G401.6 (cell line): ENCODE results near the gene DUSP2.

Experiments
- FAIRE-seq: peaks from 2 replicates; lab custom pipeline; 2012; peaks lifted over from hg19 to GRCh38; lab: Jason Lieb, UNC

DUSP2 gene

GRCh38 chr2:96113951-96114350 is 31.3 kb downstream of the DUSP2 start:
- no peak for FAIRE-seq

- no peak for FAIRE-seq
These were observed 31.9 kb downstream of the DUSP2 start for GRCh38 chr2:96113367-96113677.

- no peak for FAIRE-seq
These were observed 32.5 kb downstream of the DUSP2 start for GRCh38 chr2:96112501-96113366.

GRCh38 chr2:96111823-96112500 is 33.3 kb downstream of the DUSP2 start:
- FAIRE-seq: no peak

- no peak for FAIRE-seq
These were observed 34.0 kb downstream of the DUSP2 start for GRCh38 chr2:96111257-96111640.

GRCh38 chr2:96110621-96111256 is 34.5 kb downstream of the DUSP2 start:
- FAIRE-seq: no peak

GRCh38 chr2:96109931-96110511 is 35.2 kb downstream of the DUSP2 start:
- no peak for FAIRE-seq

- no peak for FAIRE-seq
These were observed 35.9 kb downstream of the DUSP2 start for GRCh38 chr2:96109361-96109680.

GRCh38 chr2:96108541-96109360 is 36.5 kb downstream of the DUSP2 start:
- no peak for FAIRE-seq

GRCh38 chr2:96108151-96108540 is 37.1 kb downstream of the DUSP2 start:
- no peak for FAIRE-seq

GRCh38 chr2:96107708-96108065 is 37.6 kb downstream of the DUSP2 start:
- no peak for FAIRE-seq

GRCh38 chr2:96106991-96107707 is 38.1 kb downstream of the DUSP2 start:
- no peak for FAIRE-seq

GRCh38 chr2:96105994-96106715 is 39.1 kb downstream of the DUSP2 start:
- FAIRE-seq: no peak

- no peak for FAIRE-seq
These were observed 39.9 kb downstream of the DUSP2 start for GRCh38 chr2:96105152-96105915.

GRCh38 chr2:96104487-96104861 is 40.8 kb downstream of the DUSP2 start:
- no peak for FAIRE-seq

- no peak for FAIRE-seq
These were observed 41.3 kb downstream of the DUSP2 start for GRCh38 chr2:96103761-96104486.

GRCh38 chr2:96103187-96103601 is 42.0 kb downstream of the DUSP2 start:
- no peak for FAIRE-seq

GRCh38 chr2:96102596-96103186 is 42.5 kb downstream of the DUSP2 start:
- no peak for FAIRE-seq

- FAIRE-seq: no peak
These were observed 44.3 kb downstream of the DUSP2 start for GRCh38 chr2:96100893-96101304.
